Nephron (organoid): ENCODE measurements around the gene NKAIN2.

Source experiments
- H3K27ac Mint-ChIP-seq, 3 experiments: 2 replicates each; pipeline ENCODE4 v1.8.0; 2020; ENCODE audit warnings: mixed read lengths in 3 of 3, mild to moderate bottlenecking in 2 of 3, moderate library complexity in 1 of 3
- H3K27me3 Mint-ChIP-seq: 2 replicates; pipeline ENCODE4 v1.8.0; 2021; ENCODE audit warnings: low read depth, mild to moderate bottlenecking, moderate library complexity, mixed read lengths
- H3K36me3 Mint-ChIP-seq: 2 replicates; pipeline ENCODE4 v1.8.0; 2020; ENCODE audit warnings: low read depth, mixed read lengths
- H3K4me1 Mint-ChIP-seq: 2 replicates; pipeline ENCODE4 v1.8.0; 2020; ENCODE audit warnings: mixed read lengths
- H3K4me3 Mint-ChIP-seq, 3 experiments: 2 replicates each; pipeline ENCODE4 v1.8.0; 2020; ENCODE audit warnings: mild to moderate bottlenecking in 3 of 3, mixed read lengths in 3 of 3, moderate library complexity in 2 of 3
- H3K9me3 Mint-ChIP-seq: 2 replicates; pipeline ENCODE4 v1.8.0; 2020; ENCODE audit warnings: mixed read lengths
- TF ChIP-seq, protein P1 (sequence below), 3 experiments: fragments of 200-600 bp; sonication (generic); IDR thresholded peaks; one replicate each; pipeline ENCODE4 v1.5.0; 2021; ENCODE audit warnings: antibody characterized with exemption in 3 of 3; ENCODE audit not compliant: unreplicated experiment in 3 of 3

Gene NKAIN2

GRCh38 chr6:124822721-124823120, 1019.1 kb downstream of the NKAIN2 start:
- TF ChIP-seq, protein P1, sequence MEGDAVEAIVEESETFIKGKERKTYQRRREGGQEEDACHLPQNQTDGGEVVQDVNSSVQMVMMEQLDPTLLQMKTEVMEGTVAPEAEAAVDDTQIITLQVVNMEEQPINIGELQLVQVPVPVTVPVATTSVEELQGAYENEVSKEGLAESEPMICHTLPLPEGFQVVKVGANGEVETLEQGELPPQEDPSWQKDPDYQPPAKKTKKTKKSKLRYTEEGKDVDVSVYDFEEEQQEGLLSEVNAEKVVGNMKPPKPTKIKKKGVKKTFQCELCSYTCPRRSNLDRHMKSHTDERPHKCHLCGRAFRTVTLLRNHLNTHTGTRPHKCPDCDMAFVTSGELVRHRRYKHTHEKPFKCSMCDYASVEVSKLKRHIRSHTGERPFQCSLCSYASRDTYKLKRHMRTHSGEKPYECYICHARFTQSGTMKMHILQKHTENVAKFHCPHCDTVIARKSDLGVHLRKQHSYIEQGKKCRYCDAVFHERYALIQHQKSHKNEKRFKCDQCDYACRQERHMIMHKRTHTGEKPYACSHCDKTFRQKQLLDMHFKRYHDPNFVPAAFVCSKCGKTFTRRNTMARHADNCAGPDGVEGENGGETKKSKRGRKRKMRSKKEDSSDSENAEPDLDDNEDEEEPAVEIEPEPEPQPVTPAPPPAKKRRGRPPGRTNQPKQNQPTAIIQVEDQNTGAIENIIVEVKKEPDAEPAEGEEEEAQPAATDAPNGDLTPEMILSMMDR (IDR thresholded peaks at IDR 0.05; ENCODE audit: unreplicated experiment in 3 of 3): no peak
- no peaks in the 10 kb centered on the region for H3K36me3 Mint-ChIP-seq
- peaks cover 67% of the 10 kb centered on the region for H3K4me1 Mint-ChIP-seq
- peak overlapping the region; percentile 94 to 98 (median 95) for H3K27ac Mint-ChIP-seq
- H3K9me3 Mint-ChIP-seq: peaks cover 5% of the 10 kb centered on the region
- H3K4me3 Mint-ChIP-seq: no peak overlapping the region
- H3K27me3 Mint-ChIP-seq: no peaks in the 10 kb centered on the region

DNA sequence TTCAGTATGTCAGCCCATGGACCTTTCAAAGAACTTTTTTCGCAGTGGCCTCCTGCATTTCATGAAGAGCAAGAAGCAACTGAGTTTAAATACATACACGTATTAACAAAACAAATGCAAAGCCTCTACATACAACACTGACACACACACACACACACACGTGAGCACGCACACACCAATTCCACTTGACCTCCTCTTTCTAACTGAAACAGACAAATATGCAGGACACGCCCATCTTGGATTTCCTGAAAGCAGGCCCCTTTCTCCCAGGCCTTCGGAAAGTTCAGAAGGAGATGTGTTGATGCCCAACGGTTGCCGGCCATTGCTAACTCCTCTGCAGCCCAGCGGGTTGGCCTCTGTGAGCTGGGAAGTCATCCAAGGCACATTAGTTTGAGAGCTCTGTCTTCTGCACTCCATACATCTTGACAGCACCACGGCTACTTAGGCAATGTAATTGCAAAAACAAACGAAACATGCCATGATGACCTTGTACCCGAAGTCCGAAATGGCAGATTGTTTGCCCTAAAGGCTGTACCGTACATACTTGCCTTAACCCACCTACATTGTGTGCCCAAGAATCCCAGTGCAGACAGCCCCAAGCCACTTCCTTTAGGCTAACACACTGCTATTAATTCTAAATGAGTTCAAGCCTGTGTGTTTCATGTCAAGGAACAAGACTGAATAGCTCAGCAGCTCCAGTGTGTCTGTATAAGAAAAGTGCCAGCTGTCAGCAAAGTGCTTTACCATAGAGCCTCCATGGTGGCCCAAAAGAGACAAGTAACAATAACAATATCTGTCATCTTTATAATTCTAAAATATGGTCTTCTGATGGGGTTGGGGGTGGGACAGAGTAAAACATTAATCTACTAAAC, 1019.8 kb downstream of the NKAIN2 start:
- peaks cover 5% of the 10 kb centered on the region for H3K9me3 Mint-ChIP-seq
- peak overlapping the region; percentile 94 to 98 (median 95) for H3K27ac Mint-ChIP-seq
- TF ChIP-seq, protein P1 (IDR thresholded peaks at IDR 0.05; ENCODE audit: unreplicated experiment in 3 of 3): no peak
- H3K4me3 Mint-ChIP-seq: peak overlapping the region; percentile 49
- no peaks in the 10 kb centered on the region for H3K27me3 Mint-ChIP-seq
- peaks cover 71% of the 10 kb centered on the region for H3K4me1 Mint-ChIP-seq
- H3K36me3 Mint-ChIP-seq: no peaks in the 10 kb centered on the region

DNA sequence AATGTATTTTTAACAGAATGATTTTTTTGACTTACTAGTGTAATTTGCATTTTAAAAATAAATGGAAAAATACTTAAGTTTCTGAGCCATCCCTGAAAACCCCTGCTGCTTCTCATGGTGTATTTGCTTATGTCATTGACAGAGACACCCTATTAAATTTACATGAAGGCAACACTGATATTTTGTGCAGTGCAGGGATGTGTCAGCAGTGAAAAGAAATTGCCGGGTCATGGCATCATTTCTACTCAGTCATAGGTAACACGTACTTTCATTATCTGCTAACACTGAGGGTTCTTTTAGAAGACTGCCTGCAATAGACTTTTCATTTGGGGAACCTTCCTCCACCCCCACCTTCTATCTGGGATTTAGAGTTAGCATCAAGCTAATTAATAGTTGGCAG, 1021.9 kb downstream of the NKAIN2 start:
- H3K27ac Mint-ChIP-seq: peak overlapping the region in 1 of 3 experiments; percentile 18
- no peaks in the 10 kb centered on the region for H3K27me3 Mint-ChIP-seq

GRCh38 chr6:124829822-124830221, 1026.2 kb downstream of the NKAIN2 start:
- TF ChIP-seq, protein P1 (IDR thresholded peaks at IDR 0.05; ENCODE audit: unreplicated experiment in 3 of 3): no peak
- no peak overlapping the region for H3K4me3 Mint-ChIP-seq
- no peaks in the 10 kb centered on the region for H3K36me3 Mint-ChIP-seq
- H3K27ac Mint-ChIP-seq: no peak overlapping the region
- H3K4me1 Mint-ChIP-seq: peaks cover 26% of the 10 kb centered on the region
- no peaks in the 10 kb centered on the region for H3K27me3 Mint-ChIP-seq
- H3K9me3 Mint-ChIP-seq: no peaks in the 10 kb centered on the region

More for the DNA sequence above, 1021.9 kb downstream of the NKAIN2 start:
- H3K9me3 Mint-ChIP-seq: peaks cover 2% of the 10 kb centered on the region
- no peak overlapping the region for H3K4me3 Mint-ChIP-seq
- H3K36me3 Mint-ChIP-seq: no peaks in the 10 kb centered on the region
- peaks cover 57% of the 10 kb centered on the region for H3K4me1 Mint-ChIP-seq
- TF ChIP-seq, protein P1 (IDR thresholded peaks at IDR 0.05; ENCODE audit: unreplicated experiment in 3 of 3): no peak

DNA sequence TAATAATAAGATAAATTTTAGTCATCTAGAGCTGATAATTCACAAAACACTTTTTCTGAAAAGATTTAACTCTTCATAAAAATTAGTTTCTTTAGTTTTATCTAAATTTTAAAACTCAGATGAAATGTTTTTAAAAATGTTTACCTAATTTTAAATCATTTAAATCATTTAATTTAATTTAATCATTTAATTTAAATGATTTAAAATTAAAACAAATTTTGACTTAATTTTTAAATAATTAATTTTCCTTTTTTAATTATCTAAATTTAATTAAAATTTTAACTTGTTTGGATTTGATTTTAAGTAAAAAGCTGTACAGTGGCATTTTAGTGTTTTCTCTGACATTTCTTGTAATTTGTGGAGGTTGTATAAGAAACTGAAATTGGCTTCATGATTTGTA, 1026.8 kb downstream of the NKAIN2 start:
- TF ChIP-seq, protein P1 (IDR thresholded peaks at IDR 0.05; ENCODE audit: unreplicated experiment in 3 of 3): no peak
- Mint-ChIP-seq H3K4me3 (no peak overlapping the region), H3K4me1 (peaks cover 21% of the 10 kb centered on the region), H3K27ac (no peak overlapping the region), H3K36me3 (no peaks in the 10 kb centered on the region), H3K27me3 (no peaks in the 10 kb centered on the region), H3K9me3 (no peaks in the 10 kb centered on the region)
